Transverse colon (tissue), 4 donors: Measurements from ENCODE around the gene GAS2.

Experiments used
- CTCF ChIP-seq, 5 experiments: fragments of 200-600 bp in 3 of 5; fragments of 450-650 bp in 2 of 5; sonication (generic) in 3 of 5; IDR thresholded peaks; 1 replicate in 2 of 5; 2 replicates in 3 of 5; pipeline ENCODE4 v1.5.1; 2016 to 2017; ENCODE audit warnings: antibody characterized with exemption in 5 of 5, inconsistent platforms in 3 of 5, mild to moderate bottlenecking in 2 of 5, moderate library complexity in 1 of 5
- EP300 ChIP-seq: sonication (generic); formaldehyde crosslinking; IDR thresholded peaks from one replicate; pipeline ENCODE4 v1.6.1; 2017; ENCODE audit warnings: antibody characterized with exemption, low read depth
- POLR2AphosphoS5 ChIP-seq, 3 donors: sonication (generic); formaldehyde crosslinking; IDR thresholded peaks; one replicate each; pipeline ENCODE4 v1.6.1; 2016; ENCODE audit warnings: antibody characterized with exemption in 3 of 3

- TF ChIP-seq POLR2AphosphoS5 (IDR thresholded peaks at IDR 0.05) (no peak), CTCF (IDR thresholded peaks at IDR 0.05) (peak in 3 of 5 experiments; percentile 17 to 28 (median 25)), EP300 (no peak)
These were observed 63.9 kb downstream of the GAS2 start for GRCh38 chr11:22730319-22730718.
